Thyroid gland (tissue), 4 donors: ENCODE results near the gene KCNQ1.

Experiments used
- POLR2A ChIP-seq, 2 donors: fragments of 450-650 bp; IDR thresholded peaks; one replicate each; pipeline ENCODE4 v1.6.1; 2017; ENCODE audit warnings: antibody characterized with exemption in 2 of 2, mild to moderate bottlenecking in 2 of 2, moderate library complexity in 1 of 2
- TF ChIP-seq, protein P1 (sequence below), 6 experiments: fragments of 200-600 bp in 3 of 6; fragments of 450-650 bp in 3 of 6; sonication (generic) in 3 of 6; IDR thresholded peaks; one replicate each; pipeline ENCODE4 v1.5.1; 2016 to 2019; ENCODE audit warnings: antibody characterized with exemption in 6 of 6, mild to moderate bottlenecking in 2 of 6, inconsistent platforms in 1 of 6, moderate library complexity in 1 of 6

- TF ChIP-seq, protein P1, sequence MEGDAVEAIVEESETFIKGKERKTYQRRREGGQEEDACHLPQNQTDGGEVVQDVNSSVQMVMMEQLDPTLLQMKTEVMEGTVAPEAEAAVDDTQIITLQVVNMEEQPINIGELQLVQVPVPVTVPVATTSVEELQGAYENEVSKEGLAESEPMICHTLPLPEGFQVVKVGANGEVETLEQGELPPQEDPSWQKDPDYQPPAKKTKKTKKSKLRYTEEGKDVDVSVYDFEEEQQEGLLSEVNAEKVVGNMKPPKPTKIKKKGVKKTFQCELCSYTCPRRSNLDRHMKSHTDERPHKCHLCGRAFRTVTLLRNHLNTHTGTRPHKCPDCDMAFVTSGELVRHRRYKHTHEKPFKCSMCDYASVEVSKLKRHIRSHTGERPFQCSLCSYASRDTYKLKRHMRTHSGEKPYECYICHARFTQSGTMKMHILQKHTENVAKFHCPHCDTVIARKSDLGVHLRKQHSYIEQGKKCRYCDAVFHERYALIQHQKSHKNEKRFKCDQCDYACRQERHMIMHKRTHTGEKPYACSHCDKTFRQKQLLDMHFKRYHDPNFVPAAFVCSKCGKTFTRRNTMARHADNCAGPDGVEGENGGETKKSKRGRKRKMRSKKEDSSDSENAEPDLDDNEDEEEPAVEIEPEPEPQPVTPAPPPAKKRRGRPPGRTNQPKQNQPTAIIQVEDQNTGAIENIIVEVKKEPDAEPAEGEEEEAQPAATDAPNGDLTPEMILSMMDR (IDR thresholded peaks at IDR 0.05), result no peak
- TF ChIP-seq POLR2A (IDR thresholded peaks at IDR 0.05), result no peak
Measured at GRCh38 chr11:2853401-2853800, 408.6 kb downstream of the KCNQ1 start.
